Right lobe of liver (tissue), 6 donors: Measurements from ENCODE around the gene SLC16A8. TPM values are rescaled to one million over a fixed set of nuclear protein-coding genes. Genes with fewer than 3 reads are reported as not detected.

ENCODE experiments used
- ATAC-seq, 4 donors: fragments of 200-7000 bp; cut with Tn5 transposase; one replicate each; pipeline ENCODE4 v1.9.1; 2020; ENCODE audit warnings: mild to moderate bottlenecking in 4 of 4, moderate library complexity in 4 of 4
- DNase-seq, 3 donors: peaks; one replicate each; pipeline ENCODE4 v3.0.0-alpha.2; 2020
- H3K27ac ChIP-seq, 3 donors: fragments of 200-600 bp; one replicate each; pipeline ENCODE4 v1.8.0; 2022
- H3K27me3 ChIP-seq, 2 donors: fragments of 200-600 bp; one replicate each; pipeline ENCODE4 v1.8.0; 2022
- H3K36me3 ChIP-seq, 4 donors: fragments of 200-600 bp; sonication (generic) in 1 of 4; one replicate each; pipeline versions ENCODE4 v1.5.1 to v1.8.0; 2017 to 2022; ENCODE audit warnings: control low read depth in 1 of 4
- H3K4me1 ChIP-seq, 4 donors: fragments of 200-600 bp; sonication (generic) in 1 of 4; one replicate each; pipeline versions ENCODE4 v1.5.1 to v1.8.0; 2017 to 2022; ENCODE audit warnings: control low read depth in 1 of 4
- H3K4me3 ChIP-seq, 3 donors: fragments of 200-600 bp; one replicate each; pipeline ENCODE4 v1.8.0; 2022
- H3K9me3 ChIP-seq, 4 donors: fragments of 200-600 bp; sonication (generic) in 1 of 4; one replicate each; pipeline versions ENCODE4 v1.5.1 to v1.8.0; 2017 to 2022; ENCODE audit warnings: control low read depth in 1 of 4
- CTCF ChIP-seq, 4 donors: fragments of 200-600 bp in 3 of 4; fragments of 450-650 bp in 1 of 4; IDR thresholded peaks; one replicate each; pipeline versions ENCODE4 v1.5.1 to v1.8.0; 2016 to 2022; ENCODE audit warnings: antibody characterized with exemption in 4 of 4, mild to moderate bottlenecking in 2 of 4
- POLR2A ChIP-seq: fragments of 450-650 bp; IDR thresholded peaks from one replicate; pipeline ENCODE4 v1.6.1; 2017; ENCODE audit warnings: antibody characterized with exemption, mild to moderate bottlenecking
- WGBS: methylation state at CpG from one replicate; pipeline ENCODE4 v1.1.6; 2018; ENCODE audit warnings: low coverage, low lambda C conversion rate; ENCODE audit not compliant: insufficient coverage; ENCODE audit errors: missing lambda C conversion rate; 5-methylcytosine and 5-hydroxymethylcytosine counted together
- intact Hi-C, 2 donors: fragments of 100-400 bp; cut with DNase I; formaldehyde crosslinking; loops; one replicate each; pipeline versions ENCODE4 v1.11.2 to v1.14.1; 2022
- total RNA-seq, 6 experiments: library from RNA; depleted of rRNA in 2 of 6; stranded (reverse); fragments of >200 nt in 2 of 6; fragmentation: NEBNext Ultra II Directional in 3 of 6; extraction: Animal tissue kit (Norgen Biotek cat#: 25700) in 3 of 6; gene quantifications; one replicate each; pipeline versions ENCODE4 v1.1.0 to v1.2.4, GENCODE V29; 2016 to 2023
- donor health status: DM: no; HTN: yes; CAD: no.
- donor health status: DM: no; HTN: no; CAD: no.
- donor health status: DM: no; HTN: no; CAD: no.
- donor health status: DM: no; HTN: yes; CAD: no.
- donor health status: DM: no; HTN: yes; CAD: no.

Gene SLC16A8
- total RNA-seq, 6 experiments from 2014 or later: not detected

GRCh38 chr22:38051900-38052862, 31.8 kb downstream of the SLC16A8 start:
- no peaks in the 10 kb centered on the region for H3K9me3 ChIP-seq
- TF ChIP-seq POLR2A (no peak), CTCF (IDR thresholded peaks at IDR 0.05) (peak; percentile 88 to 94 (median 92))
- H3K4me1 ChIP-seq: no peaks in the 10 kb centered on the region
- DNase-seq (peak; percentile 79 to 86 (median 82)), ATAC-seq (peak; percentile 83 to 88 (median 86))
- no peak overlapping the region for H3K27ac ChIP-seq
- no peak overlapping the region for H3K4me3 ChIP-seq
- WGBS: 36% methylated on average over 14 of the region's 30 CpGs
- intact Hi-C loops: no loop called here
- no peaks in the 10 kb centered on the region for H3K27me3 ChIP-seq
- no peaks in the 10 kb centered on the region for H3K36me3 ChIP-seq

DNA sequence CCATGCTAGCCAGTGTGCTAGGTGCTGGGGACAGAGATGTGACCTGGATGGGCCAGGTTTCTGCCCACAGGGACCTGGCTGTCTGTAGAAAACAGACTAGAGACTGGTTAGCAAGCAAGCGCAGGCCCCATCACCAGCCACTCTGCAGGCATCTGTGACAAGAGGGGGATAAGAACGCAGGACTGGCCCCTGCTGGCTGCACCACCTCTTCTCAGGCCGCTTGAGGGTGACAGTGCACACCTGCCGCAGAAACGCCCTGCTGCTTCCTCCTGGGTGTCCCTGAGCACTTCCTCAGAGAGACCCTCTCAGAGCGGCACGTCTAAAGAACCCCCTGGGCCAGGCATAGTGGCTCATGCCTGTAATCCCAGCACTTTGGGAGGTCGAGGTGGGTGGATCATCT, 32.7 kb downstream of the SLC16A8 start:
- intact Hi-C loops: no loop called here
- H3K9me3 ChIP-seq: no peaks in the 10 kb centered on the region
- no peak for TF ChIP-seq CTCF (IDR thresholded peaks at IDR 0.05)
- TF ChIP-seq POLR2A: no peak
- no peak overlapping the region for H3K27ac ChIP-seq
- H3K27me3 ChIP-seq: no peaks in the 10 kb centered on the region
- no peaks in the 10 kb centered on the region for H3K4me1 ChIP-seq
- no peaks in the 10 kb centered on the region for H3K36me3 ChIP-seq
- DNase-seq (no peak), ATAC-seq (no peak)
- 51% methylated on average over 2 of the region's 8 CpGs for WGBS
- no peak overlapping the region for H3K4me3 ChIP-seq

DNA sequence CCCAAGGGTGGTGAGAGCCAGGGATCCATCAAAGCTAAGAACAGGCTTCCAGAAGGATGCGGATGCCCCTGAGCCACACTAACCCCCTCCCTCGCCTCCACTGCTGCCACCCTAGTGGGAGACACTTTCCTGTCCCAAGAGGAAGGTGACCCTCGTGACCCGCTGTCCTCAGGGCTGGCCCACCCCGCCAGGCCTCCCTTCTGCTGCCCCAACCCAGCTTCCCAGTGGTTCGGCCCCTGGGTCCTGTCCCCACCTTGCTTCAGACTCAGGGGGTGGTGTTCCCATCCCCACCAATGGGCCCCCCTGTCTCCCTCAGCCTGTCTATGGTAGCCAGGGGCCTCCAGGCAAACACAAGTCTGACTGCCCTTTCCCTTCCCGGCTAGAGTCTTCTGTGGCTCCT, 33.3 kb downstream of the SLC16A8 start:
- ATAC-seq: no peak
- Histone ChIP-seq H3K4me1 (no peaks in the 10 kb centered on the region), H3K9me3 (no peaks in the 10 kb centered on the region), H3K27me3 (no peaks in the 10 kb centered on the region), H3K27ac (no peak overlapping the region), H3K4me3 (no peak overlapping the region), H3K36me3 (no peaks in the 10 kb centered on the region)
- DNase-seq: no peak
- intact Hi-C loops: no loop called here
- WGBS: 56% methylated on average over 1 of the region's 7 CpGs
- TF ChIP-seq CTCF (IDR thresholded peaks at IDR 0.05): no peak
- no peak for TF ChIP-seq POLR2A

DNA sequence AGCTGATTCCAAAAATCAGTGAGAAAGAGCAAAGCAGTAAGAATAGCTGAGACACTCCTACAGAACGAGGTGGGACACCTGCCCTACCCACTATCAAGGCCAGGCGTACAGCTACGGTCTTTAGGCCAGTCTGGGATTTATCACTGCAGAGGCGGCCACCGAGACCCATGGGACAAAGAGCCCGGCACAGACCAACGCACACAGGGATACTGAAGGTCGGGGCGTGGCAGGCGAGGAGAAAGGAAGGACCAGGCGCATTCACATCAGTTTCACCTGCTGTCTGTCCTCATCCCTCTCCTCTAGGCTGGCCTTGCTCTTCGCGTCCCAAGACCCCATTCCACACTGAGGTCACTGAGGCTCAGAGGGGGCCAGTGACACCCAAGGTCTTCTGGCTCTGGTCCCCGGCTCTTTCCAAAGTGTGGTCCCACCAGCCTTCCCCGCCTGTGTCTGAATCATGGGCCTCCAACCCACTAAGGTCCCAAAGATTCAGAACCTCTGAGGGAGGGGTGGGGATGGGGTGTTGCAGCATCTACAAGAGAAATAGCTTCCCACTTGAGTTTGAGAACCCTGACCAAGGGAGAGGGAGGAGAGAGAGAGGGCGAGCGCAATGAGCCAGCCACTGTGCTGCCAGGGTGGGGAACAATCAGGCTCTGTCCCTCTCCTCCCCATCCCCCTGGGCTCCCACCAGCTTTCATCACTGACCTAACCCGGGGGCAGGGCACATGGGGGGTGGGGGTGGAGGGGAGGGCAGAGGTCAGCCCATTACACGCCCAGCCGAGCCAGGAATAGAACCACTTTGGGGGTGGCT, 34.0 kb downstream of the SLC16A8 start:
- no peaks in the 10 kb centered on the region for H3K36me3 ChIP-seq
- no peaks in the 10 kb centered on the region for H3K27me3 ChIP-seq
- intact Hi-C loops: no loop called here
- TF ChIP-seq POLR2A (no peak), CTCF (IDR thresholded peaks at IDR 0.05) (no peak)
- H3K4me3 ChIP-seq: no peak overlapping the region
- no peak overlapping the region for H3K27ac ChIP-seq
- H3K4me1 ChIP-seq: no peaks in the 10 kb centered on the region
- ATAC-seq (no peak), DNase-seq (no peak)
- no peaks in the 10 kb centered on the region for H3K9me3 ChIP-seq
- 42% methylated on average over 4 of the region's 20 CpGs for WGBS
